CD4-positive, alpha-beta T cell treated with Interleukin-4 for 1 hour (primary cell): ENCODE measurements around the gene CCDC81.
"Not testable (repeated sequence)": the region's sequence is repeated elsewhere in the genome, so short reads cannot be mapped to it uniquely, and the experiment has no call there.

Experiments
- DNase-seq, 2 donors: peaks; one replicate each; pipeline ENCODE4 v3.0.0-alpha.2; 2020 to 2022

Gene CCDC81

DNA sequence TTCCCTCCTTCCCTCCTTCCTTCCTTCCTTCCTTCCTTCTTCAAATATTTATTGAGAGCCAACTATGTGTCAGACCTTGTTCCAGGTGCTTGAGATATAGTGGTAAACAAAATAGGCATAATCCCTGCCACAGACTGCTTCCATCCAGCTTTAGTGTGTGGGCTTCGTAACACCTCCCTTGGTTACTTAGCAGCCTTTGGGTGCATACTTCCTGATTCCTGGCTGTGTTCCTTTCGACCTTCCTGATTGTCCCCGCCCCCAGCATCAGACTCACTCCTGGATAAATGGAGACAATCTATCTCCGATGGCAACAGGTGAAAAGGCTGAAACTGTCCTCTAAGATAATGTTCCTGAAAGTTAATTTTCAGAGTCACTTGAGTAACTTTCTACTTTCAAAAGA lies 13.5 kb downstream of the CCDC81 start:
- DNase-seq = no peak

DNA sequence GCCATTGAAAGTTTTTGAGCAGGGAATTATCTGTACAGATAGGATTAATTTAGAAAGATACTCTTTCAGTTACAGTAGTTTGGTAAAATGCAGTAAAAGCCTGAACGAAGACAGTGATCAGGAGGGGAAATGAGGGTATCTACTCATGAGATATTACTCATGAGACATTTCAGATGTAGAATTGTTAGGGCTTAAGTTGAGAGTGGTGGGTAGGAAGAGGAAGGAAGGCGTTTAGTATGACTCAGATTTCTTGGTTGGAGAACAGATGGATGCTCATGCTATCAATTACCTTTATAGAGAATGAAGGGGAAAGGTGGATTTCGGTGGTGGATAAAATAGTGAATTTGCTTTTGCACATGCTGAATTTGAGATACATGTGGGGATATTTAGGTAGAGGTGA lies 15.8 kb downstream of the CCDC81 start:
- no peak for DNase-seq

DNA sequence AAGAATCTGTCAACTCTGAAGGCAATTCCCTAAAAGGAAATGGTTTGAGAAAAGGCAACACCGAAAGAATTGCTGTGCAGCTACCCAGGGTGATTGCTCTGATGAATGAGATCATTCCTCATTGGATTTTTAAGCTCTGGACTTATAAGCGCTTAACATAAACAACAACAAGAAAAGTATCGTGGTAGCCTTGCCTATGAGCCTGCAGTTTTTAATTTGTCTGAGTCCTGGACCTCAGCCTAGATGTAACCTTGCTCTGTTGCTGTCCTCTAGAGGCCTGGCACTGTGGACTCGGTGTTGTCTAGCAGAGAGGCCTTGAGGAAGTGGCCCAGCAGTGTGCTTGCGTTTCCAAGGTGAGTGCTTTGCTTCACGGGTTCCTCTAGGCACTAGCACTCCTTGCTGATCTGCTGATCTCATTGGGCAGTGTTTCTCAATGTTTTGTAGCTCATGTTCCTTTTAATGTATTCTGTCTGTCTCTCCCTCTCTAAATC lies 20.4 kb downstream of the CCDC81 start:
- no peak for DNase-seq

DNA sequence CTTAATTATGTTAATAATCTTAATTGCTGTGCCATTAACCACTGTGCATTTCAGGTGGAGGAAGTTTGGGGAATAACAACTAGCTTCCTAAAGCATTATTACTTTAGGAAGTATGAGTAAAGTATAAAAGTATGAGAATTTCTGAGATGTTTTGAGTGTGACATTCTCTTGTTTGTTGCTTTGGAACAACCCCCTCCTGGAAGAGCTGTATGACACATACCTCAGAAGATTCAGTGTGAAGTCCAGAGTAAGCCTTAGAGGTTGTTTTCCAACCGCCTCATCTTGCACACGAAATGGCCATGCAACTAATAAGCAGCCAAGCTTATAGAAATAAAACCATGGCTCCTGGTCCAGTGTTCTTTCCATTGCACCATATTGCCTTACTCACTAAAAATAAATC lies 21.7 kb downstream of the CCDC81 start:
- no peak for DNase-seq

DNA sequence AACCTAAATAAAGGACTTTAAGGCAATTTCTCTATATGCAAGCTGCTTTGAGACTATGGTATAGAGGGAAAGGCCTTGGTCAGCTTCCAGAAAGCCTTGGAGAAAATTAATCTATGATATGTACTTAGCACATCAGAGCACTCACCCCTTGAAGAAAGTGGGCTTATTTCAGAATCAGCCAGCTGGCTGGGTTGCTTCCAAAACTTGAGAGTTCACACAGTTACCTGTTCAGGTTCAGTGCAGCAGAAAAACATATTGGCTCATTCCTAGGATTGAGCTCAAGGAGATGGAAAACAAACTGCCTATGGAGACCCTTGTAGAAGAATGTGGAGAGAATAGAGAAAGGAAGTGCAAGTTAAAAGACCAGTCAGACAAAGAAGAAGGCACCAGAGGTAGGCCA lies 22.7 kb downstream of the CCDC81 start:
- DNase-seq = no peak

DNA sequence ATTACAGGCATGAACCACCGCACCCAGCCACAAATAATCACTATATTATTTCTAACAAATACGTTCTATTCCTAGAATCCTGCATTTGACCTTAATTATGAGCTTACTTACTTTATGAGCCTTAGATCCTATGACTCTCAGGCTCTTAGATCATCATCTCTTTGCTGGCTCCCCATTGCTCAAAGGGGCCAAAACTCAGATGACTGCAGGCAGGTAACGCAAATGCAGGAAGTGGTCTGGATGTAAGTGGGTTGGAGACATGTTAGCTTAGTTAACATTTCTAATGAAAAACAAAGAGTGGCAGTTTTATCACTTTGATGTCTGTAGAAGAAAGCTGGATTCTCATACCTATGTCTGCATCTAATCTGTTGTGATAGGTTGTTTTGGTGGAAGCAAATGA lies 23.4 kb downstream of the CCDC81 start:
- no peak for DNase-seq

DNA sequence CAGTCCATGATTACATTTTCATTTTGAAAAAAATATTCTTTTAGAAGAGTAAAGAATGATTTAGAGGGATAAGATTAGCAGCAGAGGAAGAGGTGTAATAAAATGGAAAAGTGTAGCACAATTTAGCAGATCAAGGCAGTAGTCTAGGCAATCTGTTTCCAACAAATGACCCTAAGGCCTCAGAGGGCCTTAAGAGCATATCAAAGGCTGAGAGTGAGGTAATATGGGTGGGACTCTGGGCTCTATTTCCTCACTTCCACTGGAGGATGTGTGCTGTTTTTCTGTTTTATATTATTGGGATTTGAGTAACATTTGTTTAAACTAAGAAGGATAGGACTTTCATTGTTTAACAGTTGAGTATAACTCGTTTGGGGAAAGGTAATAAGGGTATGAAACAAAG lies 28.8 kb downstream of the CCDC81 start:
- no peak for DNase-seq

DNA sequence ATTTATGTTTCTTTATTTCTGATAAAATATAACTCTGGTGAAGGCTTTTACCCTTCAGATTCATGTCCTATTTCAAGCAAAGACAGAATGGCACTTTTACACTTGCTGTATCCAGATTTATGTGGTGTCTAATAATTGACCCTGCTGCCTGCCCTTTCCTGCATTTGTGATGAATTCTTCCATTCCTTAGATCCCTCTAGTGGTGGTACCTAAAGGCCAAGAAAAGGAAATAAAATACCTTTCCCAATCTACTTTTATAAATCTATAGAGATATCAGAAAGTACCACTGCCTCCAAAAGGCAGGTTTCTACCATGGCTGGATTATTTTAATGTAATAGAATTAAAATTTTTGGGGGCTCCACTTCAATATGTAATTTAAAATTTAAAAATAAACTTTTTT lies 34.2 kb downstream of the CCDC81 start:
- DNase-seq = no peak

DNA sequence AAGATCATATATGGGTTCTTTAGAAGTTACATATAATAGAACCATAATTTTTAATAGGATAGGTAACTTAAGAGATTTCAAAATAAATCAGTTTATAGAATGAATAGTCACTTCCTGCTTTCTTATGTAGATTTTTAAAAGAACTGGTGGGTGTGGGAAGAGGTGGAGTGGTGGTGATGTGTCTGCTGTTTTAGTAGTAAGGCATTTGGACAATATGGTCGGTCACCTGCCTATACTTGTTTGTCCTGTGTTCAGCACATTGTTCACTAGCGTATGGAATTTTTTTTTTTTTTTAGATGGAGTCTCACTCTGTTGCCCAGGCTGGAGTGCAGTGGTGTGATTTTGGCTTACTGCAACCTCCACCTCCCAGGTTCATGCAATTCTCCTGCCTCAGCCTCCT lies 39.3 kb downstream of the CCDC81 start:
- no peak for DNase-seq

DNA sequence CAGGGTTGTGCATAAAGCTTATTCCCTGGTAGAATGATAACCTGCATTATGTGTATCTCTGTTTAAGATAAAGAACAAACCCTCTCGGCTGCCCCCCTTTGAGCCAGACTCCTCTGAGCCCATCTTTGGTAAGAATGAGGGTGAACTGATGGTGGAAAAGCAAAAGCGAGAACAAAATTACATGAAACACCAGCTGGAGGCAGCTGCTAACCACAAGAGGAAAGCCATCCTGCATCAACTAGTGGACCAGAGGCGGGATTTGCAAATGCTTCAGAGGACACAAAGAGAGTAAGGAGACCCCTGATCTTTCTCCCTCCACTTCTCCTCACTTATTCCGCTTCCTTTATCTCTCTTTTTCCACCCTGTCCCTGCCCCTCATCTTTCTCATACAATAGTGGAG lies 40.3 kb downstream of the CCDC81 start:
- DNase-seq = no peak

DNA sequence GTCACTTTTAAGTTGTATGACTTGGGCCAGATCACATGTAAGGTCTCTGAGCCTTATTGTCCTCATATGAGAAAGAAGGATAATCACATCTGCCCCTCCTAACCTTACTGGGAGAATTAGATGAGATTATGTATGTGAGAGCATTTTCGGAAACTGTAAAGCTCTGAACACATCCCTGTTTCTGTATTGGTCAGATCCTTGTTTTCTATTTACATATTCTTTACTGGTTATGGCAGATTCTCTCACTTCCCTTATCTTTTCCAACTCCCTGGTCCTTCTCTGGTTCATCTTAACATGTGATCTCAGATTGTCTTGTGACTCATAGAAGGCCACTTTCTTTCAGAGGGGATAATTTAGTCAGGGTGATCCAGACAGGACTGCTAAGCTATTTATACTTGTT lies 41.8 kb downstream of the CCDC81 start:
- DNase-seq = no peak

DNA sequence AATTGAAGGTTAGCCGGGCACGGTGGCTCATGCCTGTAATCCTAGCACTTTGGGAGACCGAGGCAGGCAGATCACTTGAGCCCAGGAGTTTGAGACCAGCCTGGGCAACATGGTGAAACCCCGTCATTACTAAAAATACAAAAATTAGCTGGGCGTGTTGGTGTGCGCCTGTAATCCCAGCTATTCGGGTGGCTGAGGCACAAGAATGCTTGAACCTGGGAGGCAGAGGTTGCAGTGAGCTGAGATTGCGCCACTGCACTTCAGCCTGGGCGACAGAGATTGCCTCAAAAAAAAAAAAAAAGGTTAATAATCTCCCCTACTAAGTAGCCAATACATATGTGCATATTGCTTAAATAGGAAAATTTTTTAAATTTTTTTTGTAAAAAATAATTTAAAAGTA lies 42.3 kb downstream of the CCDC81 start:
- not testable (repeated sequence) for DNase-seq

DNA sequence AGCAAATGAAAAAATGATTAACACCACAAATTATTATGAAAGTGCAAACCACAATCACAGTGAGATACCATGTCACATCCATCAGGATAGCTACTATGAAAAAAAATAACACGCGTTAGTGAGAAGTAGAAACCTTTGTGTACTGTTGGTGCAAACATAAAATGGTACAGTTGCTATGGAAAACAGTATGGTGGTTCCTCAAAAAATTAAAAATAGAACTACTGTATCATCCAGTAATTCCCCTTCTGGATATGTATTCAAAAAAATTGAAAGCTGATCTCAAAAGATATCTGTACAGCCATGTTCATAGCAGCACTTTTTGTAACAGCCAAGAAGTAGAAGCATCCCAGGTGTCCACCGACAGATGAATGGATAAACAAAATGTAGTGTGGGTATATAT lies 43.4 kb downstream of the CCDC81 start:
- DNase-seq = no peak

DNA sequence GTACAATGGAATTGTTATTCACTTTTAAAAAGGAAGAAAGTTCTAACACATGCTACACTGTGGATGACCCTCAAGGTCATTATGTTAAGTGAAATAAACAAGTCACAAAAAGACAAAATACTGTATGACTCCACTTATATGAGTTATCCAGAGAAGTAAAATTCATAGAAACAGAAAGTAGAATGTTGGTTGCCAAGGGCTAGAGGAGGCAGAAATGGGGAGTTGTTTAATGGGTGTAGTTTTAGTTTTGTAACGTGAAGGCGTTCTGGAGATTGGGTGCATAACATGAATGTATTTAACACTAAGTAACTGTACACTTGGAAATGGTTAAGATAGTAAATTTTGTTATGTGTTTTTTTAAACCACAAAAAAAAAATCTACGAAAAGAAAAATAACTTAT lies 43.8 kb downstream of the CCDC81 start:
- DNase-seq = no peak

DNA sequence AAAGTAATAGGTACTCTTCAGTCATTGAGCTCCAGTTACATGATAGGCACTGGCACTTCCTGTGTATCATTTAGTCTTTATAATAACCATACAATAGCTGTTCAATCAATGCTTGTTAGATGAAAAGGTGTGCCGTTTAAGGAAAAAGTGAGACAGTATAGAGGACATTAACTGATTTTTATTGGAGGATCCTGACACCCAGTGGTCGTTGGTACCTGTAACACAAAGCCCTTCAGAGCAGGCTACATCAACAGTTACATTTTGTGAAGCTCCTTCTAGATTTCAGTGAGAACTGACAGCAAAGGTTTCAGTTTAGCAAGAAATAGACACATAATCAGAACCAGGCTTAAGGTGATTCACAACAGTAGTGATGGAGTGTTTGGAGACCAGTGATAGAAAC lies 44.2 kb downstream of the CCDC81 start:
- no peak for DNase-seq

DNA sequence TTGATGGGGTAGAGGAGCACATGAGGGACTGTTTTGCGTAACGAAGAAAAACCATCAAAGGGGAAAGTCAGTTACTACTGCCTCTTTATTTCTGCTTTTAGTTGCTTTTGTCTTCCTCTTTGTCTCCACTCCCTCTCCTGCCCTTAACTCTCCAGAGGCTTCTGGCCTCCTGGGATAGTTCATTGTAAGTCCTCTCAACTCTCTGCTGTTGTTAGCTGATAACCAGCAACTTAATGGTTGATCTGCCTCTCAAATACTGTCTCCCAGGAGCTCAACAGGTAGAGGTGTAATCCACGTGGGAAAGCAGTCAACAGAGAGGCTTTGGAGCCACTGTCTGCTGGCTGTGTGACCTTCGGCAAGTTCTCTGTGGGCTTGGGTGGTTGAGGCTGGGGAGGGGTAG lies 47.3 kb downstream of the CCDC81 start:
- DNase-seq = no peak

DNA sequence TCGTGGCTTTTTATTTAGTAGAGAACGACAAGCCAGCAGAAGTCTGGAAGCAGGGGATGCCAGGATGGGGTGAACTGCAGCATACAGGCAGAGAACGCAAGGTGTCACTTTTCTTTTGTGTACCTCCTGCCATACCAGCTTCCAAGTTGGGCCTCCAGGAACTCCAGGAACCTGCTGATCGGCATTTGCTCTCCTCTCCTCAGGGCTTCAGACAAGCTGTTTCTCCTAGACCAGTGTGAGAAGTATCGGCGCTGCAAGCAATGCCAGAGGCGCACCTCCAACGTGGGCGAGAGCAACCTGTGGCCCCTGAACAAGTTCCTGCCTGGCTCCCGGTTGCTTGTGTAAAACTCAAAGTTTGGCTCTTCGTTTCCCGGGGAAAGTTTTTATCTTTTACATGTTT lies 47.7 kb downstream of the CCDC81 start:
- DNase-seq = no peak

DNA sequence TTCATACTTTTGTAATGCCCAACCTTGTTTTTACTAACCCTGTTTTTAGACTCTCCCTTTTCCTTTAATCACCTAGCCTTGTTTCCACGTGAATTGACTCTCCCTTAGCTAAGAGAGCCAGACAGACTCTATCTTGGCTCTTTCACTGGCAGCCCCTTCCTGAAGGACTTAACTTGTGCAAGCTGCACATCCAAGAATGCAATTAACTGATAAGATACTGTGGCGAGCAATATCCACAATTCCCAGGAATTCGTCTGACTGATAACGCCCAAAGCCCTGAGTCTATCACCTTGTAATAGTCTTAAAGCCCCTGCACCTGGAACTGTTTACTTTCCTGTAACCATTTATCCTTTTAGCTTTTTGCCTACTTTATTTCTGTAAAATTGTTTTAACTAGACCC lies 48.8 kb downstream of the CCDC81 start:
- DNase-seq = not testable (repeated sequence)

DNA sequence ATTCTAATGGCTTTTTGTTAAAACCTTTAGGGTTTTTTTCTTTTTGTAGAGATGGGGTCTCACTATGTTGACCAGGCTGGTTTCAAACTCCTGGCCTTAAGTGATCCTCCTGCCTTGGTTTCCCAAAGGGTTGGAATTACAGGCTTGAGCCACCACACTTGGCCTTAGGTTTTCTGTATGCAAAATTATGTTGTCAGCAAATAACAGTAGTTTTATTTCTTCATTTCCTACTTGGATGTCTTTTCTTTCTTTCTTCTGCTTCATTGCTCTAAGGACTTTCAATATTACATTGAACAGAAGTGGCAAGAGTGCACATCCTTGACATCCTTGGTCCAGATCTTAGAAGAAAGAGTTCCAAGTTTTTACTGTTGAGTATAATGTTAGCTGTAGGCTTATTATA lies 52.8 kb downstream of the CCDC81 start:
- DNase-seq = no peak

DNA sequence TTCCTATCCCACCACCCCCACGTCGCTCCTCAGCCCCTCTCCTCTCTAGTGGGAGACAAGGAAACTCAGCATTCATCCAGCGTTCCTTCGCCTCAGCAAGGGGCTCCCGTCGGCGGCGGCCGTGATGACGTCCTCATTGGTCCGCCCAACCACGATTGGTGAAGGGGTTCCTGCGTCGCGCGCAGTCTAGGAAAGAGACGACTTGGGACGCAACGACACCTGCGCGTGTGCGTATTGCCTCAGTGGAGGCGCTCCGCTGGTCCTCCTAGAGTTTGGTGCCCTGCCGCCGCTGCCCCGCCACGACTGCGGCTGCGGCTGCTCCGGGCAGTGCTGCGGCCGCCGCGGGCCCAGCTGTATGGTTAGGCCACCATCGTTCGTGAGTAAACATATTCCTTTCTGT lies 56.6 kb downstream of the CCDC81 start:
- DNase-seq = no peak

DNA sequence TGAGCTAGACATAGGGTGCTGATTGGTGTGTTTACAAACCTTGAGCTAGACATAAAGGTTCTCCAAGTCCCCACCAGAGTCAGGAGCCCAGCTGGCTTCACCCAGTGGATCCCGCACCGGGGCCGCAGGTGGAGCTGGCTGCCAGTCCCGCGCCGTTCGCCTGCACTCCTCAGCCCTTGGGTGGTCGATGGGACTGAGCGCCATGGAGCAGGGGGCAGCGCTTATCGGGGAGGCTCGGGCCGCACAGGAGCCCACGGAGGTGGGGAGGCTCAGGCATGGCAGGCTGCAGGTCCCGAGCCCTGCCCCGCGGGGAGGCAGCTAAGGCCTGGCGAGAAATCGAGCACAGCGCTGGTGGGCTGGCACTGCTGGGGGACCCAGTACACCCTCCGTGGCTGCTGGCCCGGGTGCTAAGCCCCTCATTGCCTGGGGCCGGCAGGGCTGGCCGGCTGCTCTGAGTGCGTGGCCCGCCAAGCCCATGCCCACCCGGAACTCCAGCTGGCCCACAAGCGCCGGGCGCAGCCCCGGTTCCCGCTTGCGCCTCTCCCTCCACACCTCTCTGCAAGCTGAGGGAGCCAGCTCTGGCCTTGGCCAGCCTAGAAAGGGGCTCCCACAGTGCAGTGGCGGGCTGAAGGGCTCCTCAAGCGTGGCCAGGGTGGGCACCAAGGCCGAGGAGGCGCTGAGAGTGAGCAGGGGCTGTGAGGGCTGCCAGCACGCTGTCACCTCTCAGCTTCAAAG lies 58.8 kb downstream of the CCDC81 start:
- DNase-seq = not testable (repeated sequence)

DNA sequence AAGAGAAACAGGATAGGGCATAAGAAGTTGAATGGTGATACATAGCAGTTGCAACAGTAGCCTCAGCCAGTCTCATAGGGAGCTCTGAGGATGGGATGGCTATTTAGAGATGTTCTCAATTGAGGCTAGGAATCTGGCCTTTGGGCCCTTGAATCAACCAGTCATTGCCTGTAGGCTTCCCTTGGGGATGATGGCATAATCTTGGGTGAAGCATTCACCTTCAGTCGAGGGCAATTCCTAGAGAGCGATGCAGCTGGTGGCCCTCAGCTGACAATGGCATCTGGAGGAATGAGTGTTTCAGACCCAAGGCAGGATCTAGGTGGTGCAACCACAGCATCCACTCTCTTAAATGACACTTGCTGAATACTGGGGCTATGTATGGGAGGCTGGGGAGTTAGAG lies 61.0 kb downstream of the CCDC81 start:
- DNase-seq = no peak

DNA sequence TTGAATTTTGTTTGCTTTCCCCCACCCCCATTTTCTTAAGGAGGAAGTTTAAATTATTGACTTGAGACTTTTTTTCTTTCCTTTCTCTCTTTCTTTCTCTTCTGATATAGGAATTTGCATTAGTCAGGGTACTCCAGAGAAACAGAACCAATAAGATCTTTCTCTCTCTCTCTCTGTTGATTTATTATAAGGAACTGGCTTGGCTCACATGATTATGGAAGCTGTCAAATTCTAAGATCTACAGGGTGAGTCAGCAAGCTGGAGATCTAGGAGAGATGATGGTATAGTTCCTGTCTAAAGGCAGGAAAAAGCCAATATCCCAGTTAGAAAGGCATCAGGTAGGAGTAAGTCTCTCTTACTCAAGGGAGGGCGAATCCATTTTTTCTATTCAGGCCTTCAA lies 64.0 kb downstream of the CCDC81 start:
- DNase-seq = no peak

DNA sequence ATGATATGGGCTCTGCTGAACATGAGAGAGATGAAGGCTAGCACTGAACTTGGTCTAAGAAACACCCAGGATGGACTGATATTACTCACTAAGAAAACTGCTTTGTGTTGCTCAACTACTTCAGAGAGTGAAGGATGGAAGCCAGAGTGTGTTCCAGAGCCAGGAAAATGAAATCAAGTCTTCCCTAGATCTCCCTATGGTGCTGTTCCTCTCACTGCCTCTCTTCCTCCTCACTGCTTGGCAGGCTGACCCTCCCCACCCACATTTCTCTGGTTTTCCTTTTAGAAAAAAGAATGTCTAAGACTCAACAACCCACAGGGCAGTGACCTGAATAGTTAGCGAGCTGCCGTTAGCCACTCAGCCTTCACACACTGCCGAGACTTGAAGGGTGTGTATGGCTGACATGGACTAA lies 65.6 kb downstream of the CCDC81 start:
- no peak for DNase-seq

DNA sequence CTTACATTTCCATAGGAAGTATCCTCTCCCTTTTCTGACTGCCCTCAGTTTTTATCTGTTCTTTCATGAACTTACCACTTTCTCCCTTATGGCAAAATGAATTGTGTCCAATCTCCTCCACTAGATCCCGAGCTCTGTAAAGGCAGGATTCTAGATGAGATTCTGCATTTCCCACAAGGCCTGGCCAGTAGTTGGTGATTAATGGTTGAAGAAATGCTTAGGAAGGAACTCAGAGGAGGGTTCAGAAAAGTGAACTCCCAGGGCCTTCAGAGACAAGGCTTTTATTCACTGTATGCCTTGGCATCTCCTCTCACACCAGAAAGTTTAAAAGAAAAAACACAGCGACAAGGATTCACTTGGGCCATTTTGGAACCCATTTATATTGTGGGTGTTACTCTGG lies 66.2 kb downstream of the CCDC81 start:
- no peak for DNase-seq
